ENCODE measurements around the gene PAPOLG.

- TF ChIP-seq CTCF (IDR thresholded peaks at IDR 0.05) (no peak), ZFX (IDR thresholded peaks at IDR 0.05; ENCODE audit: borderline replicate concordance) (no peak)
These were observed 22.3 kb downstream of the PAPOLG start for GRCh38 chr2:60778352-60778751.
